Forelimb muscle (tissue), 1 donor: Measurements from ENCODE around the gene ATF6. TPM values are rescaled to one million over a fixed set of nuclear protein-coding genes. Genes with fewer than 3 reads are reported as not detected.

Source experiments
- DNase-seq: peaks from one replicate; pipeline ENCODE4 v3.0.0-alpha.2; 2013; ENCODE audit warnings: low read depth
- polyA plus RNA-seq: library from polyadenylated mRNA; unstranded; fragments of 120-200 nt; gene quantifications from one replicate; pipeline ENCODE4 v1.2.1, GENCODE V29; 2013; ENCODE audit not compliant: insufficient read length

The ATF6 gene
- polyA plus RNA-seq, 1 donor = 15.5 TPM

GRCh38 chr1:161890574-161890973, 124.5 kb downstream of the ATF6 start:
- no peak for DNase-seq

GRCh38 chr1:161899091-161899490, 133.0 kb downstream of the ATF6 start:
- no peak for DNase-seq

- DNase-seq = no peak
Observed at GRCh38 chr1:161900160-161900559, 134.0 kb downstream of the ATF6 start.

GRCh38 chr1:161902182-161902581, 136.1 kb downstream of the ATF6 start:
- no peak for DNase-seq

GRCh38 chr1:161905269-161905884, 139.3 kb downstream of the ATF6 start:
- no peak for DNase-seq

- DNase-seq = no peak
Observed at GRCh38 chr1:161907265-161907664, 141.1 kb downstream of the ATF6 start.

- no peak for DNase-seq
Observed at GRCh38 chr1:161908264-161908663, 142.1 kb downstream of the ATF6 start.

GRCh38 chr1:161910604-161911003, 144.5 kb downstream of the ATF6 start:
- no peak for DNase-seq

GRCh38 chr1:161913482-161914140, 147.5 kb downstream of the ATF6 start:
- DNase-seq = no peak

GRCh38 chr1:161914595-161914994, 148.5 kb downstream of the ATF6 start:
- no peak for DNase-seq

GRCh38 chr1:161915051-161915503, 149.0 kb downstream of the ATF6 start:
- no peak for DNase-seq

GRCh38 chr1:161915978-161916377, 149.9 kb downstream of the ATF6 start:
- DNase-seq = no peak

- no peak for DNase-seq
Observed at GRCh38 chr1:161919229-161919628, 153.1 kb downstream of the ATF6 start.

GRCh38 chr1:161921491-161921890, 155.4 kb downstream of the ATF6 start:
- DNase-seq = no peak

- no peak for DNase-seq
Observed at GRCh38 chr1:161921990-161922389, 155.9 kb downstream of the ATF6 start.

- no peak for DNase-seq
Observed at GRCh38 chr1:161928056-161928455, 161.9 kb downstream of the ATF6 start.

GRCh38 chr1:161929137-161929536, 163.0 kb downstream of the ATF6 start:
- no peak for DNase-seq

- no peak for DNase-seq
Observed at GRCh38 chr1:161930064-161930463, 163.9 kb downstream of the ATF6 start.

GRCh38 chr1:161932668-161933067, 166.5 kb downstream of the ATF6 start:
- DNase-seq = no peak

GRCh38 chr1:161933592-161934588, 167.8 kb downstream of the ATF6 start:
- no peak for DNase-seq

GRCh38 chr1:161935264-161935663, 169.1 kb downstream of the ATF6 start:
- no peak for DNase-seq

- no peak for DNase-seq
Observed at GRCh38 chr1:161936786-161937185, 170.7 kb downstream of the ATF6 start.
